A549 (cell line): ENCODE data around the gene SLC1A2. TPM values are rescaled to one million over a fixed set of nuclear protein-coding genes. Genes with fewer than 3 reads are reported as not detected.

Experiments used
- ATAC-seq, 2 experiments: fragments of 200-7000 bp in 1 of 2; fragments of >200 bp in 1 of 2; cut with Nextera tagmentation in 1 of 2; cut with Tn5 transposase in 1 of 2; 3 replicates each; pipeline versions ENCODE4 v1.8.0 to v1.9.1; 2018 to 2020; ENCODE audit warnings: mild to moderate bottlenecking in 1 of 2, moderate library complexity in 1 of 2
- CTCF ChIA-PET: fragments of 300-600 bp; sonication (Branson Sonifier 250); formaldehyde crosslinking; extraction: SDS; loops from one replicate; lab custom pipeline; 2021; ENCODE audit warnings: antibody characterized with exemption, inconsistent platforms; lab: Yijun Ruan, JAX
- POLR2A ChIA-PET: fragments of 350-600 bp; formaldehyde crosslinking; extraction: SDS; loops from one replicate; lab custom pipeline; 2021; ENCODE audit warnings: antibody characterized with exemption, inconsistent platforms; lab: Yijun Ruan, JAX
- DNase-seq, 2 experiments: peaks; one replicate each; pipeline versions ENCODE4 v3.0.0 to v3.0.0-alpha.2; 2011 to 2016; ENCODE audit warnings: low read depth in 1 of 2, low spot score in 1 of 2
- FAIRE-seq: peaks from 2 replicates; lab custom pipeline; 2011; peaks lifted over from hg19 to GRCh38; lab: Jason Lieb, UNC
- H3K27ac ChIP-seq, 2 experiments: fragments of >200 bp; sonication (Bioruptor Twin); formaldehyde crosslinking; 3 replicates each; pipeline ENCODE4 v1.5.1; 2016 to 2017
- H3K4me1 ChIP-seq: fragments of >200 bp; sonication (Bioruptor Twin); formaldehyde crosslinking; 3 replicates; pipeline ENCODE4 v1.6.1; 2016
- H3K4me2 ChIP-seq: fragments of >200 bp; sonication (Bioruptor Twin); formaldehyde crosslinking; 3 replicates; pipeline ENCODE4 v1.6.1; 2016
- H3K4me3 ChIP-seq: fragments of >200 bp; sonication (Bioruptor Twin); formaldehyde crosslinking; 3 replicates; pipeline ENCODE4 v1.5.1; 2016
- H3K9me3 ChIP-seq: fragments of >200 bp; sonication (Bioruptor Twin); formaldehyde crosslinking; 3 replicates; pipeline ENCODE4 v1.6.1; 2016
- ATOH8 ChIP-seq: fragments of 250-450 bp; sonication (Bioruptor Pico); IDR thresholded peaks from 2 replicates; pipeline ENCODE4 v1.5.0; 2020; ENCODE audit warnings: low read depth, mild to moderate bottlenecking, moderate library complexity
- BCL3 ChIP-seq: fragments of >200 bp; sonication (Bioruptor Twin); formaldehyde crosslinking; IDR thresholded peaks from 3 replicates; pipeline ENCODE4 v1.6.1; 2016
- BHLHE40 ChIP-seq: IDR thresholded peaks from 2 replicates; pipeline ENCODE4 v1.6.1; 2012; ENCODE audit warnings: low read depth, low read length, inconsistent platforms
- CBX2 ChIP-seq: fragments of 200-600 bp; sonication (generic); IDR thresholded peaks from 2 replicates; pipeline ENCODE4 v1.6.1; 2016; ENCODE audit warnings: low read depth, mild to moderate bottlenecking, borderline replicate concordance
- CEBPB ChIP-seq, 2 experiments: fragments of >200 bp in 1 of 2; sonication (Bioruptor Twin) in 1 of 2; formaldehyde crosslinking in 1 of 2; IDR thresholded peaks; 2 replicates each; pipeline ENCODE4 v1.6.1; 2012 to 2016
- CHD4 ChIP-seq: fragments of 200-600 bp; sonication (generic); IDR thresholded peaks from 2 replicates; pipeline ENCODE4 v1.6.1; 2016; ENCODE audit warnings: antibody characterized with exemption, mild to moderate bottlenecking, borderline replicate concordance
- ESRRA ChIP-seq: fragments of 150-350 bp; IDR thresholded peaks from 2 replicates; pipeline ENCODE4 v1.6.1; 2014; ENCODE audit warnings: mild to moderate bottlenecking, low read length, borderline replicate concordance
- FOSB ChIP-seq: fragments of 250-450 bp; sonication (Bioruptor Pico); IDR thresholded peaks from 2 replicates; pipeline ENCODE4 v1.5.0; 2020; ENCODE audit warnings: mild to moderate bottlenecking, moderate library complexity
- FOSL2 ChIP-seq, 2 experiments: fragments of 450-650 bp in 1 of 2; fragments of >200 bp in 1 of 2; sonication (Bioruptor Twin) in 1 of 2; formaldehyde crosslinking; IDR thresholded peaks; 2 replicates each; pipeline versions ENCODE4 v1.5.0 to v1.6.1; 2016 to 2020; ENCODE audit warnings: mild to moderate bottlenecking in 1 of 2, moderate library complexity in 1 of 2
- JUN ChIP-seq, 2 experiments: fragments of >200 bp; sonication (Bioruptor Twin); formaldehyde crosslinking; IDR thresholded peaks; 2 replicates in 1 of 2; 3 replicates in 1 of 2; pipeline ENCODE4 v1.6.1; 2016 to 2017
- KDM1A ChIP-seq: fragments of 200-600 bp; sonication (generic); IDR thresholded peaks from 2 replicates; pipeline ENCODE4 v1.6.1; 2016; ENCODE audit warnings: low read depth, mild to moderate bottlenecking
- KDM5A ChIP-seq: fragments of 200-600 bp; sonication (generic); IDR thresholded peaks from 2 replicates; pipeline ENCODE4 v1.6.1; 2016; ENCODE audit warnings: antibody characterized with exemption, mild to moderate bottlenecking
- MAFK ChIP-seq: fragments of 450-650 bp; IDR thresholded peaks from 2 replicates; pipeline ENCODE4 v1.6.1; 2014; ENCODE audit not compliant: partially characterized antibody
- RAD21 ChIP-seq, 2 experiments: fragments of >200 bp in 1 of 2; sonication (Bioruptor Twin) in 1 of 2; formaldehyde crosslinking in 1 of 2; IDR thresholded peaks in 1 of 2; conservative IDR thresholded peaks in 1 of 2; 2 replicates in 1 of 2; 3 replicates in 1 of 2; pipeline ENCODE4 v1.6.1; 2012 to 2018; ENCODE audit warnings: inconsistent platforms in 1 of 2
- RARB ChIP-seq: fragments of 250-450 bp; sonication (Bioruptor Pico); IDR thresholded peaks from 2 replicates; pipeline ENCODE4 v1.8.0; 2021; ENCODE audit warnings: mild to moderate bottlenecking, moderate library complexity
- SMC3 ChIP-seq: fragments of >200 bp; sonication (Bioruptor Twin); formaldehyde crosslinking; IDR thresholded peaks from 3 replicates; pipeline ENCODE4 v1.6.1; 2018; ENCODE audit warnings: inconsistent platforms
- SREBF2 ChIP-seq: fragments of 450-650 bp; IDR thresholded peaks from 2 replicates; pipeline ENCODE4 v1.6.1; 2014; ENCODE audit warnings: mild to moderate bottlenecking, moderate library complexity
- USF2 ChIP-seq: fragments of 450-650 bp; IDR thresholded peaks from 2 replicates; pipeline ENCODE4 v1.6.1; 2014; ENCODE audit warnings: antibody characterized with exemption
- ZC3H11A ChIP-seq: fragments of 450-650 bp; IDR thresholded peaks from 2 replicates; pipeline ENCODE4 v1.6.1; 2014; ENCODE audit warnings: antibody characterized with exemption, mild to moderate bottlenecking
- WGBS: methylation state at CpG from one replicate; pipeline ENCODE4 v1.1.6; 2017; ENCODE audit errors: missing lambda C conversion rate; 5-methylcytosine and 5-hydroxymethylcytosine counted together
- polyA plus RNA-seq, 4 experiments: library from polyadenylated mRNA; depleted of rRNA in 3 of 4; stranded (reverse); fragments of >200 nt; fragmentation: RNase III in 1 of 4; extraction: RNeasy Plus Mini Kit Qiagen cat#74134 plus additional on column Dnase treatment in 1 of 4; gene quantifications; 2 replicates in 3 of 4; 3 replicates in 1 of 4; pipeline ENCODE4 v1.2.3, GENCODE V29; 2011 to 2017
- TF ChIP-seq, protein P1 (sequence below): IDR thresholded peaks from 2 replicates; pipeline ENCODE4 v1.6.1; 2012
- TF ChIP-seq, protein P2 (sequence below): fragments of >200 bp; sonication (Bioruptor Twin); formaldehyde crosslinking; IDR thresholded peaks from 2 replicates; pipeline ENCODE4 v1.6.1; 2016

SLC1A2 gene
- polyA plus RNA-seq, 2 of the 4 experiments (the other 2 are of a cell fraction): 0.01 to 0.14 TPM

- peaks cover 27% of the 10 kb centered on the region for H3K4me1 ChIP-seq
- peak overlapping the region; percentile 65 for H3K4me2 ChIP-seq
- ChIA-PET CTCF (interaction anchor here (1.3 kb wide), 1 partner anchor 14 kb away, joined by 3 read pairs; no protein-coding TSS in a partner anchor), POLR2A (no interaction called here)
- peak overlapping the region in 1 of 2 experiments; percentile 57; a peak in 4 of 6 replicates for H3K27ac ChIP-seq
- no peak overlapping the region for H3K4me3 ChIP-seq
- TF ChIP-seq SREBF2 (no peak), ESRRA (no peak), ZC3H11A (no peak), MAFK (no peak), KDM1A (no peak), USF2 (no peak), RARB (CRISPR knock-in tag) (no peak), BCL3 (no peak), CHD4 (no peak), JUN (IDR thresholded peaks at IDR 0.05) (no peak), BHLHE40 (no peak), CBX2 (no peak), KDM5A (no peak)
- TF ChIP-seq, protein P1, sequence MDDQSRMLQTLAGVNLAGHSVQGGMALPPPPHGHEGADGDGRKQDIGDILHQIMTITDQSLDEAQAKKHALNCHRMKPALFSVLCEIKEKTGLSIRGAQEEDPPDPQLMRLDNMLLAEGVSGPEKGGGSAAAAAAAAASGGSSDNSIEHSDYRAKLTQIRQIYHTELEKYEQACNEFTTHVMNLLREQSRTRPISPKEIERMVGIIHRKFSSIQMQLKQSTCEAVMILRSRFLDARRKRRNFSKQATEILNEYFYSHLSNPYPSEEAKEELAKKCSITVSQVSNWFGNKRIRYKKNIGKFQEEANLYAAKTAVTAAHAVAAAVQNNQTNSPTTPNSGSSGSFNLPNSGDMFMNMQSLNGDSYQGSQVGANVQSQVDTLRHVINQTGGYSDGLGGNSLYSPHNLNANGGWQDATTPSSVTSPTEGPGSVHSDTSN: no peak
- no peaks in the 10 kb centered on the region for H3K9me3 ChIP-seq
- WGBS: 76% methylated on average over 2 of the region's 2 CpGs
- peak in 1 of 2 experiments; percentile 25 for DNase-seq
- FAIRE-seq: no peak
- ATAC-seq: peak; percentile 33 to 44; a peak in 3 of 6 replicates
Measured at GRCh38 chr11:35276396-35277145, 142.8 kb downstream of the SLC1A2 start.

- Histone ChIP-seq H3K27ac (peak overlapping the region; percentile 32 to 57; a peak in 4 of 6 replicates), H3K4me3 (no peak overlapping the region), H3K9me3 (no peaks in the 10 kb centered on the region)
- ChIA-PET CTCF (interaction anchor here (1.3 to 1.4 kb wide), 2 partner anchors 15 to 116 kb away, joined by 3 to 5 read pairs; no protein-coding TSS in a partner anchor), POLR2A (no interaction called here)
- no peak for DNase-seq
- ATAC-seq: no peak; a peak in 2 of 6 replicates
- TF ChIP-seq FOSB (no peak), CBX2 (no peak)
- TF ChIP-seq, all 56 proteins: peak for 0
- Histone ChIP-seq H3K4me1 (peaks cover 27% of the 10 kb centered on the region), H3K4me2 (peak overlapping the region; percentile 65)
- no peak for FAIRE-seq
- WGBS: 48% methylated on average over 1 of the region's 1 CpG
Measured at GRCh38 chr11:35275786-35276170, 143.6 kb downstream of the SLC1A2 start.

DNA sequence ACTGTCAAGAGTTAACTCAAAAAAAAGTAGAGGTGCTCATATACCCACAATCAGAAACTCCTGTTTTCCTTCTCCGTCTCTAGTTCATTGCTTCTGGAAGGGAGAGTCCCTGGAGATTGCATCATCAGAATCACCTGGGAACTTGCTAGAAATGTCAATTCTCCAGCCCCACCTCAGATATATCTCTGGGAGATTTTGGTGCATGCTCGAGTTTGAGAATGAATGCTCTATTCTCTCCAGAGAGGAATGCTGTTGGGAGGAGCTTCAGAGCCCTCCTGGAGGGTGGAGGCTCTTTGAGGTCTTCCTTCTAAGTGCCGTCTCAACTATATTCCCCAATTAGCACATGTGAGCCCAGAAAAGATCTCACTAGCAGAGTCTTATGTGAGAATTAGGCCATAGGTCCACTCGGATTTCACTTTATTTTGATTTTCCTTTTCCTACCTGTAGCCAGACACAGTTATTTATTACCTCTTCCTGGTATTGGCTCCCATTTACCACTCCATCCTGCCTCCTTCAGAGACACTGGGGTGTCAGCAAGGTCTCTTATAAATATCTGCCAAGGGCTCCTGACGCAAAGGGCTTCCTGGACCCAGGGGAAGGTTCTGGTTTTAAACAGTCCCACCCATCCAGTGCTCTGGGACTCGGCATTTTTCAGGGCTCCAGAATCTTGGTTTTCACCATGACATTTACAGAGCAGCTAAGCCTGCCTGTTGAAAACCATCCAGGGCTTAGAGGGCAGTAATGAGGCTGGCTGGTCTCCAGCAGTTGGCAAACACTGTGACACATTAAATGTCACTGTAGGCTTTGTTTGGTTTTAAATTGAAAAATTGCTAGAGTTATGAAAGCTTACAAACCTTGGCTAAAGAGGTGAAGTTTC is 144.2 kb downstream of the SLC1A2 start:
- POLR2A ChIA-PET: no interaction called here
- FAIRE-seq: no peak
- Histone ChIP-seq H3K4me3 (peak overlapping the region; percentile 25; the same call in 1 of the 3 replicates), H3K4me2 (peak overlapping the region; percentile 65)
- peak; percentile 27 to 45 for DNase-seq
- TF ChIP-seq, protein P2, sequence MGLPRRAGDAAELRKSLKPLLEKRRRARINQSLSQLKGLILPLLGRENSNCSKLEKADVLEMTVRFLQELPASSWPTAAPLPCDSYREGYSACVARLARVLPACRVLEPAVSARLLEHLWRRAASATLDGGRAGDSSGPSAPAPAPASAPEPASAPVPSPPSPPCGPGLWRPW: no peak
- TF ChIP-seq JUN (IDR thresholded peaks at IDR 0.05): no peak
- no peak for TF ChIP-seq FOSL2 (IDR thresholded peaks at IDR 0.05)
- TF ChIP-seq FOSL2 (CRISPR knock-in tag; IDR thresholded peaks at IDR 0.05): no peak
- no peak for TF ChIP-seq ATOH8 (CRISPR knock-in tag)
- peak; percentile 14 to 22; a peak in 1 of 4 replicates for TF ChIP-seq CEBPB (IDR thresholded peaks at IDR 0.05)
- peak; percentile 23; the same call in 1 of the 3 replicates for TF ChIP-seq SMC3
- TF ChIP-seq RAD21 (conservative IDR thresholded peaks at IDR 0.05 in 1 of 2, IDR thresholded peaks at IDR 0.05 in 1 of 2): no peak; a peak in 1 of 5 replicates
- TF ChIP-seq, all 56 proteins: peak for 2
- Histone ChIP-seq H3K9me3 (no peaks in the 10 kb centered on the region), H3K27ac (peak overlapping the region; percentile 45 to 57; a peak in 5 of 6 replicates), H3K4me1 (peaks cover 27% of the 10 kb centered on the region)
- WGBS: 27% methylated on average over 6 of the region's 6 CpGs
- CTCF ChIA-PET: interaction anchor here (1.0 to 1.4 kb wide), 3 partner anchors 16 to 117 kb away, joined by 3 to 5 read pairs (median 3); no protein-coding TSS in a partner anchor
- ATAC-seq: peak; percentile 71 to 77; a peak in 4 of 6 replicates
